AG08396 (cell line): Measurements from ENCODE around the gene LIMK1.

ENCODE experiments used
- DNase-seq: peaks from one replicate; pipeline ENCODE4 v3.0.0; 2012; ENCODE audit warnings: low spot score, mixed read lengths

LIMK1 gene

GRCh38 chr7:74056096-74056915 is 27.3 kb upstream of the LIMK1 start:
- no peak for DNase-seq

- DNase-seq: no peak
Observed at GRCh38 chr7:74057216-74057925, 26.2 kb upstream of the LIMK1 start.

GRCh38 chr7:74057987-74058386 is 25.6 kb upstream of the LIMK1 start:
- no peak for DNase-seq

- DNase-seq: no peak
Observed at GRCh38 chr7:74058486-74058885, 25.1 kb upstream of the LIMK1 start.

- DNase-seq: no peak
Observed at GRCh38 chr7:74059037-74059436, 24.6 kb upstream of the LIMK1 start.

- DNase-seq: no peak
Observed at GRCh38 chr7:74059681-74060588, 23.7 kb upstream of the LIMK1 start.

GRCh38 chr7:74061840-74062539 is 21.6 kb upstream of the LIMK1 start:
- DNase-seq: peak; percentile 95

- no peak for DNase-seq
Observed at GRCh38 chr7:74063223-74063641, 20.4 kb upstream of the LIMK1 start.

GRCh38 chr7:74063646-74064045 is 20.0 kb upstream of the LIMK1 start:
- no peak for DNase-seq

GRCh38 chr7:74064696-74065095 is 18.9 kb upstream of the LIMK1 start:
- DNase-seq: no peak

- no peak for DNase-seq
Observed at GRCh38 chr7:74066626-74067025, 17.0 kb upstream of the LIMK1 start.

- no peak for DNase-seq
Observed at GRCh38 chr7:74068378-74069085, 15.1 kb upstream of the LIMK1 start.

- DNase-seq: no peak
Observed at GRCh38 chr7:74069086-74069541, 14.5 kb upstream of the LIMK1 start.

- no peak for DNase-seq
Observed at GRCh38 chr7:74069790-74070618, 13.6 kb upstream of the LIMK1 start.

GRCh38 chr7:74070619-74070921 is 13.0 kb upstream of the LIMK1 start:
- DNase-seq: no peak

GRCh38 chr7:74071121-74071520 is 12.5 kb upstream of the LIMK1 start:
- no peak for DNase-seq

- DNase-seq: no peak
Observed at GRCh38 chr7:74074770-74075169, 8.8 kb upstream of the LIMK1 start.

- no peak for DNase-seq
Observed at GRCh38 chr7:74078461-74078860, 5.1 kb upstream of the LIMK1 start.

GRCh38 chr7:74082770-74083116 is 861 bp upstream of the LIMK1 start:
- no peak for DNase-seq

GRCh38 chr7:74083928-74084721 is 521 bp downstream of the LIMK1 start:
- DNase-seq: peak; percentile 74
